ENCODE results near the gene TRIM65. TPM values are rescaled to one million over a fixed set of nuclear protein-coding genes. Genes with fewer than 3 reads are reported as not detected.

Gene TRIM65
- total and polyA plus RNA-seq, 2 of the 13 experiments (the other 11 are each of a cell fraction or from before 2014, with no cell fraction given), result 10.3 to 22.4 TPM

DNA sequence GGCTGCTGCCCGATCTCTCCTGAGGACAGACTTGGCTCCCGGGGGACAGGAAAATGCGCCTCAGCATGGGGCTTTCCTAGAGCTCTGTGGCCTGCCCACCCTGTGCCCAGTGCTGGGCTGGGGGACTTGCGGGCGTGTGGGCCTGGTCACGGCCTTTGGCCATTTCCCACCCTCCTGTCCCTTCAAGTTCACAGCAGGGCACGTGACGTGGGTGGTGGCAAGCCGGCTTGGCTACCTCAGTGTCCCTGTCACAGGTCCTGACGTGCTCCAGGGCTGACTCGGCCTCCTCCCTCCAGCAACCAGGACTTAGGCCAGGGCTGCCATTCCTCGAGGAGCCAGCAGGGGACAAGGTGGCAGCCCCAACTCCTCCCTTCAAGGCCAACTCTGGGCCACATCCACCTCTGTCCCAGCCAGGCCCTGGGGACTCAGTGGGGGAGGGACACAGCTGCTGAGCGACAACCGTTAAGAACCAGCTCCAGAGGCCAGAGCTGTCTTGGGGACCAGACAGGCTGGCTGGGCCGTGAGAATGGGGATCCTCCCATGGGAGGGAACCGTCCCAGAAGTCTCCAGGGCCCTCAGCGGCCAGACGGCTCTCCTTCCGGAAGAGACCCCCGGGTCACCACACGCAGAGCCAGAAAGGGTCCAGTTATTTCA is 51.6 kb downstream of the TRIM65 start (continued):
- no peak for TF ChIP-seq ZFAT (CRISPR knock-in tag; conservative IDR thresholded peaks at IDR 0.05)
- TF ChIP-seq, protein P1, sequence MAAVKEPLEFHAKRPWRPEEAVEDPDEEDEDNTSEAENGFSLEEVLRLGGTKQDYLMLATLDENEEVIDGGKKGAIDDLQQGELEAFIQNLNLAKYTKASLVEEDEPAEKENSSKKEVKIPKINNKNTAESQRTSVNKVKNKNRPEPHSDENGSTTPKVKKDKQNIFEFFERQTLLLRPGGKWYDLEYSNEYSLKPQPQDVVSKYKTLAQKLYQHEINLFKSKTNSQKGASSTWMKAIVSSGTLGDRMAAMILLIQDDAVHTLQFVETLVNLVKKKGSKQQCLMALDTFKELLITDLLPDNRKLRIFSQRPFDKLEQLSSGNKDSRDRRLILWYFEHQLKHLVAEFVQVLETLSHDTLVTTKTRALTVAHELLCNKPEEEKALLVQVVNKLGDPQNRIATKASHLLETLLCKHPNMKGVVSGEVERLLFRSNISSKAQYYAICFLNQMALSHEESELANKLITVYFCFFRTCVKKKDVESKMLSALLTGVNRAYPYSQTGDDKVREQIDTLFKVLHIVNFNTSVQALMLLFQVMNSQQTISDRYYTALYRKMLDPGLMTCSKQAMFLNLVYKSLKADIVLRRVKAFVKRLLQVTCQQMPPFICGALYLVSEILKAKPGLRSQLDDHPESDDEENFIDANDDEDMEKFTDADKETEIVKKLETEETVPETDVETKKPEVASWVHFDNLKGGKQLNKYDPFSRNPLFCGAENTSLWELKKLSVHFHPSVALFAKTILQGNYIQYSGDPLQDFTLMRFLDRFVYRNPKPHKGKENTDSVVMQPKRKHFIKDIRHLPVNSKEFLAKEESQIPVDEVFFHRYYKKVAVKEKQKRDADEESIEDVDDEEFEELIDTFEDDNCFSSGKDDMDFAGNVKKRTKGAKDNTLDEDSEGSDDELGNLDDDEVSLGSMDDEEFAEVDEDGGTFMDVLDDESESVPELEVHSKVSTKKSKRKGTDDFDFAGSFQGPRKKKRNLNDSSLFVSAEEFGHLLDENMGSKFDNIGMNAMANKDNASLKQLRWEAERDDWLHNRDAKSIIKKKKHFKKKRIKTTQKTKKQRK (IDR thresholded peaks at IDR 0.05; ENCODE audit: low read length), result no peak
- TF ChIP-seq NFKBIZ (CRISPR knock-in tag; IDR thresholded peaks at IDR 0.05), result peak; percentile 62; the same call in 1 of the 2 replicates
- no peak for TF ChIP-seq ZNF674 (CRISPR knock-in tag; IDR thresholded peaks at IDR 0.05; ENCODE audit: low read depth)
- no peak for TF ChIP-seq SMYD3 (CRISPR knock-in tag; IDR thresholded peaks at IDR 0.05)
- no peak for TF ChIP-seq PHB2 (IDR thresholded peaks at IDR 0.05; ENCODE audit: partially characterized antibody)
- no peak for TF ChIP-seq ZSCAN30 (CRISPR knock-in tag; IDR thresholded peaks at IDR 0.05)
- TF ChIP-seq NR2F1 (CRISPR knock-in tag; IDR thresholded peaks at IDR 0.05), result 0 out of 4 replicates have a peak, but pooled peaks of 1 of the 2 experiments have one; percentile 26
- TF ChIP-seq, protein P2, sequence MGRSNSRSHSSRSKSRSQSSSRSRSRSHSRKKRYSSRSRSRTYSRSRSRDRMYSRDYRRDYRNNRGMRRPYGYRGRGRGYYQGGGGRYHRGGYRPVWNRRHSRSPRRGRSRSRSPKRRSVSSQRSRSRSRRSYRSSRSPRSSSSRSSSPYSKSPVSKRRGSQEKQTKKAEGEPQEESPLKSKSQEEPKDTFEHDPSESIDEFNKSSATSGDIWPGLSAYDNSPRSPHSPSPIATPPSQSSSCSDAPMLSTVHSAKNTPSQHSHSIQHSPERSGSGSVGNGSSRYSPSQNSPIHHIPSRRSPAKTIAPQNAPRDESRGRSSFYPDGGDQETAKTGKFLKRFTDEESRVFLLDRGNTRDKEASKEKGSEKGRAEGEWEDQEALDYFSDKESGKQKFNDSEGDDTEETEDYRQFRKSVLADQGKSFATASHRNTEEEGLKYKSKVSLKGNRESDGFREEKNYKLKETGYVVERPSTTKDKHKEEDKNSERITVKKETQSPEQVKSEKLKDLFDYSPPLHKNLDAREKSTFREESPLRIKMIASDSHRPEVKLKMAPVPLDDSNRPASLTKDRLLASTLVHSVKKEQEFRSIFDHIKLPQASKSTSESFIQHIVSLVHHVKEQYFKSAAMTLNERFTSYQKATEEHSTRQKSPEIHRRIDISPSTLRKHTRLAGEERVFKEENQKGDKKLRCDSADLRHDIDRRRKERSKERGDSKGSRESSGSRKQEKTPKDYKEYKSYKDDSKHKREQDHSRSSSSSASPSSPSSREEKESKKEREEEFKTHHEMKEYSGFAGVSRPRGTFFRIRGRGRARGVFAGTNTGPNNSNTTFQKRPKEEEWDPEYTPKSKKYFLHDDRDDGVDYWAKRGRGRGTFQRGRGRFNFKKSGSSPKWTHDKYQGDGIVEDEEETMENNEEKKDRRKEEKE (IDR thresholded peaks at IDR 0.05), result no peak
- TF ChIP-seq, protein P3, sequence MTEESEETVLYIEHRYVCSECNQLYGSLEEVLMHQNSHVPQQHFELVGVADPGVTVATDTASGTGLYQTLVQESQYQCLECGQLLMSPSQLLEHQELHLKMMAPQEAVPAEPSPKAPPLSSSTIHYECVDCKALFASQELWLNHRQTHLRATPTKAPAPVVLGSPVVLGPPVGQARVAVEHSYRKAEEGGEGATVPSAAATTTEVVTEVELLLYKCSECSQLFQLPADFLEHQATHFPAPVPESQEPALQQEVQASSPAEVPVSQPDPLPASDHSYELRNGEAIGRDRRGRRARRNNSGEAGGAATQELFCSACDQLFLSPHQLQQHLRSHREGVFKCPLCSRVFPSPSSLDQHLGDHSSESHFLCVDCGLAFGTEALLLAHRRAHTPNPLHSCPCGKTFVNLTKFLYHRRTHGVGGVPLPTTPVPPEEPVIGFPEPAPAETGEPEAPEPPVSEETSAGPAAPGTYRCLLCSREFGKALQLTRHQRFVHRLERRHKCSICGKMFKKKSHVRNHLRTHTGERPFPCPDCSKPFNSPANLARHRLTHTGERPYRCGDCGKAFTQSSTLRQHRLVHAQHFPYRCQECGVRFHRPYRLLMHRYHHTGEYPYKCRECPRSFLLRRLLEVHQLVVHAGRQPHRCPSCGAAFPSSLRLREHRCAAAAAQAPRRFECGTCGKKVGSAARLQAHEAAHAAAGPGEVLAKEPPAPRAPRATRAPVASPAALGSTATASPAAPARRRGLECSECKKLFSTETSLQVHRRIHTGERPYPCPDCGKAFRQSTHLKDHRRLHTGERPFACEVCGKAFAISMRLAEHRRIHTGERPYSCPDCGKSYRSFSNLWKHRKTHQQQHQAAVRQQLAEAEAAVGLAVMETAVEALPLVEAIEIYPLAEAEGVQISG (CRISPR knock-in tag; IDR thresholded peaks at IDR 0.05), result peak; percentile 57; the same call in 1 of the 2 replicates
- TF ChIP-seq, protein P4, sequence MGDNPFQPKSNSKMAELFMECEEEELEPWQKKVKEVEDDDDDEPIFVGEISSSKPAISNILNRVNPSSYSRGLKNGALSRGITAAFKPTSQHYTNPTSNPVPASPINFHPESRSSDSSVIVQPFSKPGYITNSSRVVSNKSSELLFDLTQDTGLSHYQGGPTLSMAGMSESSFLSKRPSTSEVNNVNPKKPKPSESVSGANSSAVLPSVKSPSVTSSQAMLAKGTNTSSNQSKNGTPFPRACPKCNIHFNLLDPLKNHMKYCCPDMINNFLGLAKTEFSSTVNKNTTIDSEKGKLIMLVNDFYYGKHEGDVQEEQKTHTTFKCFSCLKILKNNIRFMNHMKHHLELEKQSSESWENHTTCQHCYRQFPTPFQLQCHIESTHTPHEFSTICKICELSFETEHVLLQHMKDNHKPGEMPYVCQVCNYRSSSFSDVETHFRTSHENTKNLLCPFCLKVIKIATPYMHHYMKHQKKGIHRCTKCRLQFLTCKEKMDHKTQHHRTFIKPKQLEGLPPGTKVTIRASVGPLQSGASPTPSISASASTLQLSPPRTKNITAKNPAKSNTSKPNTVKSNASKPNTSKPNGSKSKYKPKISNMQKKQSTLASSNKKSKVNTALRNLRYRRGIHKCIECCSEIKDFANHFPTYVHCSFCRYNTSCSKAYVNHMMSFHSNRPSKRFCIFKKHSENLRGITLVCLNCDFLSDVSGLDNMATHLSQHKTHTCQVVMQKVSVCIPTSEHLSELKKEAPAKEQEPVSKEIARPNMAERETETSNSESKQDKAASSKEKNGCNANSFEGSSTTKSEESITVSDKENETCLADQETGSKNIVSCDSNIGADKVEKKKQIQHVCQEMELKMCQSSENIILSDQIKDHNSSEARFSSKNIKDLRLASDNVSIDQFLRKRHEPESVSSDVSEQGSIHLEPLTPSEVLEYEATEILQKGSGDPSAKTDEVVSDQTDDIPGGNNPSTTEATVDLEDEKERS (CRISPR knock-in tag; IDR thresholded peaks at IDR 0.05), result peak; percentile 95
- TF ChIP-seq ZNF329 (CRISPR knock-in tag; IDR thresholded peaks at IDR 0.05; ENCODE audit: low read depth), result no peak
- TF ChIP-seq ZSCAN21 (CRISPR knock-in tag; IDR thresholded peaks at IDR 0.05; ENCODE audit: borderline replicate concordance), result no peak
- no peak; the same call in 1 of the 2 replicates for TF ChIP-seq RFX1 (IDR thresholded peaks at IDR 0.05)
- TF ChIP-seq ZNF235 (CRISPR knock-in tag; IDR thresholded peaks at IDR 0.05; ENCODE audit: borderline replicate concordance), result no peak
- TF ChIP-seq RBFOX2 (IDR thresholded peaks at IDR 0.05; ENCODE audit: low read depth, low read length), result peak; percentile 65; the same call in 1 of the 2 replicates
- no peak for TF ChIP-seq JUNB (CRISPR knock-in tag; IDR thresholded peaks at IDR 0.05; ENCODE audit: borderline replicate concordance)

All from HepG2 (cell line).